ENCODE results near the gene PPP1R36.

Gene PPP1R36

GRCh38 chr14:64541972-64542835 lies 7.6 kb upstream of the PPP1R36 start:
- H3K4me3 ChIP-seq (ENCODE audit: low read depth, low read length), result no peak overlapping the region
- TF ChIP-seq CTCF (IDR thresholded peaks at IDR 0.05; ENCODE audit: borderline replicate concordance, insufficient read depth, low read depth, low read length), result no peak

GRCh38 chr14:64542836-64543201 lies 6.9 kb upstream of the PPP1R36 start:
- TF ChIP-seq CTCF (IDR thresholded peaks at IDR 0.05; ENCODE audit: borderline replicate concordance, insufficient read depth, low read depth, low read length), result no peak
- H3K4me3 ChIP-seq (ENCODE audit: low read depth, low read length), result no peak overlapping the region

- no peak for TF ChIP-seq CTCF (IDR thresholded peaks at IDR 0.05; ENCODE audit: borderline replicate concordance, insufficient read depth, low read depth, low read length)
Measured at GRCh38 chr14:64544607-64545312, 5.0 kb upstream of the PPP1R36 start.

GRCh38 chr14:64549016-64549415 lies 745 bp upstream of the PPP1R36 start:
- no peak for TF ChIP-seq CTCF (IDR thresholded peaks at IDR 0.05; ENCODE audit: borderline replicate concordance, insufficient read depth, low read depth, low read length)
- no peak overlapping the region for H3K4me3 ChIP-seq (ENCODE audit: low read depth, low read length)

More at GRCh38 chr14:64544607-64545312, 5.0 kb upstream of the PPP1R36 start:
- H3K4me3 ChIP-seq (ENCODE audit: low read depth, low read length), result no peak overlapping the region

GRCh38 chr14:64550621-64551333 lies 1.0 kb downstream of the PPP1R36 start:
- TF ChIP-seq CTCF (IDR thresholded peaks at IDR 0.05; ENCODE audit: borderline replicate concordance, insufficient read depth, low read depth, low read length), result no peak

GRCh38 chr14:64554556-64554955 lies 4.8 kb downstream of the PPP1R36 start:
- H3K4me3 ChIP-seq (ENCODE audit: low read depth, low read length), result no peak overlapping the region
- TF ChIP-seq CTCF (IDR thresholded peaks at IDR 0.05; ENCODE audit: borderline replicate concordance, insufficient read depth, low read depth, low read length), result no peak

More at GRCh38 chr14:64550621-64551333, 1.0 kb downstream of the PPP1R36 start:
- no peak overlapping the region for H3K4me3 ChIP-seq (ENCODE audit: low read depth, low read length)

Data from GM12875 (cell line).